HCT116 (cell line): ENCODE data around the gene GAL. TPM values are rescaled to one million over a fixed set of nuclear protein-coding genes. Genes with fewer than 3 reads are reported as not detected.

Source experiments
- ATAC-seq: fragments of 200-7000 bp; cut with Tn5 transposase; 2 replicates; pipeline ENCODE4 v1.9.1; 2020; ENCODE audit warnings: mild to moderate bottlenecking, moderate library complexity
- BruUV-seq: library from RNA; stranded (reverse); fragments of 400-500 nt; replicated peaks from 2 replicates; lab custom pipeline; 2021; lab: Mats Ljungman, UMichigan
- CTCF ChIA-PET: fragments of 300-600 bp; sonication (Branson Sonifier 250); formaldehyde crosslinking; loops from one replicate; lab custom pipeline; 2021; ENCODE audit warnings: antibody characterized with exemption; lab: Charles Lee
- POLR2A ChIA-PET: fragments of 300-600, 350-600 bp; sonication (Branson Sonifier 250); formaldehyde crosslinking; loops from one replicate; lab custom pipeline; 2021; ENCODE audit warnings: antibody characterized with exemption; lab: Charles Lee
- RAD21 ChIA-PET, 2 experiments: fragments of 300-600 bp; sonication (Branson Sonifier 250); formaldehyde crosslinking; loops; one replicate each; lab custom pipeline; 2023; ENCODE audit warnings: low total read pairs in 2 of 2; ENCODE audit not compliant: uncharacterized antibody in 2 of 2, unreplicated experiment in 2 of 2, low non-redundant PET in 1 of 2; lab: Charles Lee
- DNase-seq: peaks from one replicate; pipeline ENCODE4 v3.0.0-alpha.2; 2010; ENCODE audit warnings: low read depth, low spot score
- H2AFZ ChIP-seq: fragments of 200-600 bp; shearing (Covaris generic), sonication (generic); 2 replicates; pipeline ENCODE4 v1.6.1; 2017; ENCODE audit warnings: low read depth, mixed run types, mixed read lengths, antibody characterized with exemption, low read length; ENCODE audit not compliant: poor library complexity, severe bottlenecking
- H3K27ac ChIP-seq: 2 replicates; pipeline ENCODE4 v1.5.1; 2012; ENCODE audit warnings: low read depth, low read length
- H3K27me3 ChIP-seq: fragments of 200-600 bp; sonication (generic); 2 replicates; pipeline ENCODE4 v1.6.1; 2016; ENCODE audit warnings: mixed run types, low read length, mixed read lengths; ENCODE audit not compliant: insufficient read depth
- H3K36me3 ChIP-seq, 2 experiments: fragments of 200-500 bp in 1 of 2; fragments of 200-600 bp in 1 of 2; sonication (Bioruptor generic) in 1 of 2; sonication (generic) in 1 of 2; 2 replicates each; pipeline versions ENCODE4 v1.5.1 to v1.6.1; 2014 to 2016; ENCODE audit warnings: low read length in 2 of 2, inconsistent platforms in 1 of 2, mixed read lengths in 1 of 2, mixed run types in 1 of 2; ENCODE audit not compliant: insufficient read depth in 2 of 2, control insufficient read depth in 1 of 2
- H3K4me1 ChIP-seq, 2 experiments: fragments of 200-600 bp in 1 of 2; sonication (generic) in 1 of 2; 2 replicates each; pipeline versions ENCODE4 v1.5.1 to v1.6.1; 2012 to 2017; ENCODE audit warnings: low read length in 2 of 2, inconsistent platforms in 1 of 2, mild to moderate bottlenecking in 1 of 2, mixed read lengths in 1 of 2, mixed run types in 1 of 2, moderate library complexity in 1 of 2; ENCODE audit not compliant: insufficient read depth in 2 of 2, control insufficient read depth in 1 of 2
- H3K4me2 ChIP-seq: fragments of 200-600 bp; sonication (generic); 2 replicates; pipeline ENCODE4 v1.6.1; 2017; ENCODE audit warnings: mixed run types, low read length, mixed read lengths
- H3K4me3 ChIP-seq, 2 experiments: fragments of 200-600 bp in 1 of 2; sonication (generic) in 1 of 2; replicated peaks in 1 of 2; 2 replicates each; pipeline ENCODE4 v1.5.1; 2011 to 2016; ENCODE audit warnings: low read length in 2 of 2, control low read depth in 1 of 2, low read depth in 1 of 2, mild to moderate bottlenecking in 1 of 2, mixed read lengths in 1 of 2, mixed run types in 1 of 2
- H3K79me2 ChIP-seq: fragments of 200-600 bp; sonication (generic); 2 replicates; pipeline ENCODE4 v1.6.1; 2017; ENCODE audit warnings: mild to moderate bottlenecking, mixed run types, low read length, moderate library complexity, mixed read lengths; ENCODE audit not compliant: insufficient read depth
- H3K9ac ChIP-seq: fragments of 200-600 bp; sonication (generic); 2 replicates; pipeline ENCODE4 v1.6.1; 2016; ENCODE audit warnings: low read length, mixed read lengths
- H3K9me2 ChIP-seq: fragments of 200-600 bp; sonication (generic), shearing (Covaris generic); 2 replicates; pipeline ENCODE4 v1.6.1; 2017; ENCODE audit warnings: mixed run types, mild to moderate bottlenecking, moderate library complexity; ENCODE audit not compliant: insufficient read depth
- H3K9me3 ChIP-seq, 2 experiments: fragments of 200-500 bp in 1 of 2; fragments of 200-600 bp in 1 of 2; sonication (Bioruptor generic) in 1 of 2; sonication (generic) in 1 of 2; 2 replicates each; pipeline ENCODE4 v1.6.1; 2014 to 2017; ENCODE audit warnings: low read length in 2 of 2, mixed read lengths in 2 of 2, inconsistent platforms in 1 of 2, low read depth in 1 of 2, mild to moderate bottlenecking in 1 of 2, mixed run types in 1 of 2, moderate library complexity in 1 of 2; ENCODE audit not compliant: control insufficient read depth in 1 of 2, insufficient read depth in 1 of 2
- H4K20me1 ChIP-seq: fragments of 200-600 bp; sonication (generic), shearing (Covaris generic); 2 replicates; pipeline ENCODE4 v1.6.1; 2017; ENCODE audit warnings: mixed run types, mild to moderate bottlenecking, moderate library complexity; ENCODE audit not compliant: insufficient read depth
- CBX3 ChIP-seq: IDR thresholded peaks from 2 replicates; pipeline ENCODE4 v1.6.1; 2012; ENCODE audit warnings: low read depth
- EZH2phosphoT487 ChIP-seq: fragments of 200-600 bp; IDR thresholded peaks from 2 replicates; pipeline ENCODE4 v1.6.1; 2018; ENCODE audit warnings: antibody characterized with exemption, borderline replicate concordance
- FOSL1 ChIP-seq: IDR thresholded peaks from 2 replicates; pipeline ENCODE4 v1.6.1; 2012; ENCODE audit warnings: low read depth
- JUND ChIP-seq: IDR thresholded peaks from 2 replicates; pipeline ENCODE4 v1.6.1; 2012
- MAX ChIP-seq: IDR thresholded peaks from 2 replicates; pipeline ENCODE4 v1.6.1; 2012
- RAD21 ChIP-seq: IDR thresholded peaks from 2 replicates; pipeline ENCODE4 v1.6.1; 2012; ENCODE audit warnings: low read depth, mild to moderate bottlenecking
- REST ChIP-seq: IDR thresholded peaks from 2 replicates; pipeline ENCODE4 v1.6.1; 2012; ENCODE audit warnings: low read depth
- SIN3A ChIP-seq: IDR thresholded peaks from 2 replicates; pipeline ENCODE4 v1.6.1; 2012; ENCODE audit warnings: low read depth
- SP1 ChIP-seq: IDR thresholded peaks from 2 replicates; pipeline ENCODE4 v1.6.1; 2012; ENCODE audit warnings: low read depth
- SRF ChIP-seq: IDR thresholded peaks from 2 replicates; pipeline ENCODE4 v1.6.1; 2012; ENCODE audit warnings: low read depth
- YY1 ChIP-seq: IDR thresholded peaks from 2 replicates; pipeline ENCODE4 v1.6.1; 2011; ENCODE audit warnings: low read length, low read depth, moderate library complexity, mild to moderate bottlenecking; ENCODE audit not compliant: insufficient replicate concordance; ENCODE audit errors: extremely low read depth
- ZBTB33 ChIP-seq: IDR thresholded peaks from 2 replicates; pipeline ENCODE4 v1.6.1; 2011; ENCODE audit warnings: mild to moderate bottlenecking, low read length, moderate library complexity; ENCODE audit not compliant: insufficient replicate concordance; ENCODE audit errors: extremely low read depth
- intact Hi-C: fragments of 100-400 bp; cut with micrococcal nuclease; formaldehyde crosslinking; loops from 2 replicates; pipeline ENCODE4 v1.10.0; 2022
- total RNA-seq: library from RNA; stranded (reverse); gene quantifications from one replicate; pipeline ENCODE4 v1.2.1, GENCODE V29; 2021; ENCODE audit not compliant: unreplicated experiment

GAL gene
- total RNA-seq, 1 experiment from 2014 or later, result 83.1 TPM

- TF ChIP-seq JUND (no peak), EZH2phosphoT487 (no peak)
Measured at GRCh38 chr11:68667511-68668500, 16.5 kb upstream of the GAL start (continued).

- ATAC-seq (no peak), DNase-seq (no peak)
- intact Hi-C loops, result no loop called here
- Histone ChIP-seq H3K36me3 (no peaks in the 10 kb centered on the region), H3K9ac (no peak overlapping the region), H3K9me2 (no peaks in the 10 kb centered on the region), H4K20me1 (no peaks in the 10 kb centered on the region), H3K4me1 (no peaks in the 10 kb centered on the region), H3K79me2 (no peaks in the 10 kb centered on the region), H3K9me3 (peaks cover 0 to 3% of the 10 kb centered on the region in 2 experiments; a peak in 1 of 4 replicates), H2AFZ (no peak overlapping the region), H3K4me2 (no peak overlapping the region), H3K27ac (no peak overlapping the region), H3K4me3 (no peak overlapping the region), H3K27me3 (no peaks in the 10 kb centered on the region; the same call in 1 of the 2 replicates)
- no TSS peak for BruUV-seq
- ChIA-PET CTCF (no interaction called here), POLR2A (no interaction called here), RAD21 (no interaction called here)
- no peak for TF ChIP-seq MAX
- no peak for TF ChIP-seq RAD21
- no peak for TF ChIP-seq ZBTB33
- TF ChIP-seq CBX3, result no peak
- TF ChIP-seq SRF, result no peak
- TF ChIP-seq EZH2phosphoT487, result no peak
- no peak for TF ChIP-seq JUND
- no peak for TF ChIP-seq REST
- TF ChIP-seq SIN3A, result no peak
- no peak for TF ChIP-seq YY1
- no peak for TF ChIP-seq FOSL1
- no peak for TF ChIP-seq SP1
Measured at GRCh38 chr11:68669301-68670090, 14.8 kb upstream of the GAL start.
